NOMO-1 treated with DMSO at 0.1 percent for 48 hours (cell line): ENCODE data around the gene GABARAP.
"Not testable (repeated sequence)": the region's sequence is repeated elsewhere in the genome, so short reads cannot be mapped to it uniquely, and the experiment has no call there.

Experiments
- DNase-seq: peaks from one replicate; lab custom pipeline; 2025; ENCODE audit not compliant: unreplicated experiment; lab: John Stamatoyannopoulos, UW

The GABARAP gene

GRCh38 chr17:7261379-7262191 is 19.3 kb upstream of the GABARAP start:
- DNase-seq, result no peak

GRCh38 chr17:7260651-7261378 is 18.6 kb upstream of the GABARAP start:
- no peak for DNase-seq

- no peak for DNase-seq
These were observed 17.9 kb upstream of the GABARAP start for GRCh38 chr17:7260151-7260550.

- no peak for DNase-seq
These were observed 17.3 kb upstream of the GABARAP start for GRCh38 chr17:7259555-7259889.

- DNase-seq, result no peak
These were observed 16.7 kb upstream of the GABARAP start for GRCh38 chr17:7258731-7259554.

GRCh38 chr17:7256766-7257456 is 14.7 kb upstream of the GABARAP start:
- DNase-seq, result no peak

- DNase-seq, result no peak
These were observed 12.3 kb upstream of the GABARAP start for GRCh38 chr17:7254511-7254910.

- DNase-seq, result no peak
These were observed 10.8 kb upstream of the GABARAP start for GRCh38 chr17:7253082-7253481.

GRCh38 chr17:7252176-7253043 is 10.2 kb upstream of the GABARAP start, which contains the start of gene ELP5:
Gene ELP5 (plus strand): TSS chr17:7252215. CDS start chr17:7252551, 336 bp downstream.
- DNase-seq, result peak; percentile 91

- DNase-seq, result peak; percentile 98
These were observed 9.5 kb upstream of the GABARAP start, which contains the start of gene CTDNEP1 for GRCh38 chr17:7251661-7252175. Gene CTDNEP1 (minus strand): TSS chr17:7251734. CDS start chr17:7251296, 438 bp downstream.

GRCh38 chr17:7250695-7251627 is 8.7 kb upstream of the GABARAP start:
- no peak for DNase-seq

- DNase-seq, result peak; percentile 36
These were observed 7.6 kb upstream of the GABARAP start for GRCh38 chr17:7249830-7250229.

GRCh38 chr17:7249214-7249613 is 7.0 kb upstream of the GABARAP start:
- DNase-seq, result no peak

- DNase-seq, result no peak
These were observed 6.5 kb upstream of the GABARAP start for GRCh38 chr17:7248796-7249195.

- DNase-seq, result no peak
These were observed 4.5 kb upstream of the GABARAP start for GRCh38 chr17:7246779-7247178.

GRCh38 chr17:7243838-7244237 is 1.6 kb upstream of the GABARAP start:
- not testable (repeated sequence) for DNase-seq

- DNase-seq, result no peak
These were observed 1.1 kb upstream of the GABARAP start for GRCh38 chr17:7243453-7243729.

- DNase-seq, result peak; percentile 87
These were observed 636 bp upstream of the GABARAP start for GRCh38 chr17:7242717-7243452.
